ENCODE measurements around the gene SDE2. TPM values are rescaled to one million over a fixed set of nuclear protein-coding genes. Genes with fewer than 3 reads are reported as not detected.

The SDE2 gene
- 16.4 and 19.8 TPM in 2 replicates for total RNA-seq

GRCh38 chr1:225999227-225999911 is at the start of gene SDE2:
Gene SDE2, minus strand, starts transcription at chr1:225999343. Its CDS starts 31 bp downstream, at chr1:225999312.

GRCh38 chr1:225941187-225941941 is 57.8 kb downstream of the SDE2 start, which contains the start of gene LEFTY2:
Gene LEFTY2, minus strand, starts transcription at chr1:225941220. Its CDS starts 80 bp downstream, at chr1:225941140.

Other genes with a start within 250 kb of the SDE2 start
- gene SRP9, start 221.5 kb downstream of the SDE2 start, total RNA-seq: 176 and 180 TPM in 2 replicates
- gene EPHX1, start 189.2 kb downstream of the SDE2 start, total RNA-seq: 78.3 and 125 TPM in 2 replicates
- 12.6 and 18.4 TPM in 2 replicates for gene TMEM63A, start 117.0 kb downstream of the SDE2 start, total RNA-seq
- 0.18 TPM in 1 of 2 replicates, not detected in the other for gene LEFTY1, start 110.2 kb downstream of the SDE2 start, total RNA-seq
- 46.5 and 47.5 TPM in 2 replicates for gene PYCR2, start 75.1 kb downstream of the SDE2 start, total RNA-seq
- not detected in 2 replicates for gene LEFTY2, start 58.1 kb downstream of the SDE2 start, total RNA-seq
- gene H3-3A, start 63.4 kb upstream of the SDE2 start, total RNA-seq: 266 and 271 TPM in 2 replicates
- gene ACBD3, start 187.4 kb upstream of the SDE2 start, total RNA-seq: 44.4 and 58.0 TPM in 2 replicates
- not detected in 2 replicates for gene MIXL1, start 224.3 kb upstream of the SDE2 start, total RNA-seq

Measured in cardiac atrium fibroblast (primary cell).